Activated CD4-positive, alpha-beta T cell treated with anti-CD3 and anti-CD28 coated beads, Interleukin-2, amount 50 U/mL, for 24 hours (primary cell): ENCODE data around the gene IL22RA1.

Experiments
- DNase-seq, 2 donors: peaks; one replicate each; pipeline ENCODE4 v3.0.0-alpha.2; 2020; ENCODE audit warnings: low read depth in 1 of 2, low spot score in 1 of 2

Gene IL22RA1

DNA sequence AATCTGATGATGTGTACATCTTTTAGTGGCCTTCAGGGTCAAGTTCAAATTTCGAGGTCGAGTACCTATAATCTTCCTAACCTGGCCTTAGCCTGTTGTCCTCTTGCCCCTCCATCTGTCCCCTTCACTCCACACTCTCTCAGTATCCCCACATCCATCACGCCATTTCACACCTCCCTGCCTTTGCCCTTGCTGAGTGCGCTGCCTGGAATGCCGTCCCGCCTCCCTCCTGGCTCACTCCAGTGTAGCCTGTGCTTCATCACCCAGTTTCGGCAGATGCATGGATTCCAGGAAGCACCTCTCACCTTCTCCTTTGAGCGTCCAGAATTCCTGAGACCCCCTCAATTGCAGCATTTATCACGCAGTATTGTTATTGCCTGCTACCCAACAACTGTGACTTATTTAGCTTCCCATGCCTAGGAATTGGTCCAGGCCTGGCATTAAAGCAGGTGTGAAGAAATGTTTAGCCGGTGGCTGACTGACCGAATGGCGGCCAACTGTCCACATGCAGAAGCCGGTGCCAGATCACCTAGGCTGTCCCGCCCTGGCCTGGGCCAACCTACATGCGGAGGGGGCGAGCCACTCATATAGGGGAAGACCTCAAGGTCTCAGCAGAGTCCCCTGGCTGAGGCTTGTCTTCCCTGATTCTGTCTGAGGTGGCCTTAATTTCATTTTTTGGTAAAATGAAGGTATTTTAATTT lies 65.5 kb downstream of the IL22RA1 start:
- no peak for DNase-seq

DNA sequence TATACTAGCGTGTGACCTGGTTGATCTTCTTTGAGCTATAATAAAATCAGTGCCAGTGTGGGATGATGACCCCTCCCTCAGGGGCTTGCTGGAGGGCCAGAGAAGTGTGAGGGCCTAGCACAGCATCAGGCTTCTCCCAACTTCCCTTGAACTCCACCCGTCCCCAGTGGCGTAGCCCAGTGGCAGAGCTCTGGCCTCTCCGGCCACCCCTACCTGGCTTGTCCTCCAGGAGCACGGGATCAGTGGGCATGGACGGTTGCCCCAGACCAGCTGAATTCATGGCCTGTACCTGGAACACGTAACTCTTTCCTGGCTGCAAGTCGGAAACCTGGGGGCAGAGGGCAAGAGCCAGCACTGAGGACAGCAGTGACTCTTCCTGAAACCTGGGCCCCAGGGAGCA lies 67.0 kb downstream of the IL22RA1 start:
- DNase-seq = no peak

DNA sequence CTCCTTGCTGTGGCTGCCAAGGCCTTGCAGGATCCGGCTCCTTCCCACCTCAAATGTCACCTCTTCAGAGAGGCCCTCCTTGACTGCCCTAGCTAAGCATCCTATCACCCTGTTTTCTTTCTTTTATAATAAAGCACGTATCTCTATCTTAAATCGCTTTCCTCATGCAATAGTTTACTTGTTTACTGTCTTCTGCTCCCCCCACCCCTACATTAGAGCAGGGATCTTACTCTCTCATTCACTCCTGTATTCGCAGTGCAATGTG lies 67.4 kb downstream of the IL22RA1 start:
- no peak for DNase-seq

DNA sequence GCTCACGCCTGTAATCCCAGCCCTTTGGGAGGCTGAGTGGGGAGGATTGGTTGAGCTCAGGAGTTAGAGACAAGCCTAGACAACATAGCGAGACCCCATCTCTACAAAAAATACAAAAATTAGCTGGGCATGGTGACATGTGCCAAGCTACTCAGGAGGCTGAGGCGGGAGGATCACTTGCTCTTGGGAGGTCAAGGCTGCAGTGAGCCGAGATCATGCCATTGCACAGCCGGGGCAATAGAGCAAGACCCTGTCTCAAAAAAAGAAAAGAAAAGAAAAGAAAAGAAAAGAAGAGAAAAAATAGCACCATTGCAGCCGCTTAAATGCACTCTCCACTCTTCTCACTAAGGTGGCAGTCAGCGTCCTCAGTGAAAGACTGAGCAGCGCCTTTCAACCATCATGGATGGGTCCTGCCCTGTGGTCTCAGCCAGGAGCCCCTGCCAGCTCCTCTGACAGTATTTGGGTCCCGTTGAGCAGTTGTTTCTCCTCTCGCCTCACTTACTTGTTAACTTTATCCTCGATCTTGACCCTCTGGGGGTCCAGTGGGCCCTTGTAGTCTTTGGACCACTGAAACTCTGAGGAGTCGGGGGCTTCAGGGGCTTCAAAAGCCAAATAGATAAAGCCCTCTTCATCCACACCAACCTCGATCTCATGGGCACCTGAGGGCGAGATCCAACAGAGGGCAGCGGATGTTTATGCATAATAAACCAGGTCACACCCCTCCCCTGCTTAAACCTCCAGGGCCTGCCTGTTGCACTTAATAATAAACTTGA lies 67.9 kb downstream of the IL22RA1 start:
- no peak for DNase-seq

DNA sequence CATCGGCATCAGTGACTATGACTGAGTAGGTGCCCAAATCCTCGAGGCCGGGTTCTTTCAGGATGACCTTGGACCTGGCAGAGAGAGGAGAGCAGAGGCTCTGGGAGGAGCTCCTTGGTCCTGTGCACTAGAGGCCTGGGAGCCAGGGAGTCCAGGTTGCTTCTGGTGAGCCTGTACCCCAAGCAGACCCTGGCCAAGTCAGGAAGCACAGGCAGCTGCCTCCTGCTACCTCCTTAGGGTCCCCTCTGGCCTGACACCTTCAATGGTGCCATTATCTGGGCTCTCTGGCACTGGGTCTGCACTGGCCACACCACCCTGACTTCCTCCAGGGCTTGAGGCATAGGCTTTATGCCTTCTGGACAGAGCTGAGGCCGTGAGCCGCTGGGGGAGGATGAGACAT lies 68.7 kb downstream of the IL22RA1 start:
- DNase-seq = no peak

DNA sequence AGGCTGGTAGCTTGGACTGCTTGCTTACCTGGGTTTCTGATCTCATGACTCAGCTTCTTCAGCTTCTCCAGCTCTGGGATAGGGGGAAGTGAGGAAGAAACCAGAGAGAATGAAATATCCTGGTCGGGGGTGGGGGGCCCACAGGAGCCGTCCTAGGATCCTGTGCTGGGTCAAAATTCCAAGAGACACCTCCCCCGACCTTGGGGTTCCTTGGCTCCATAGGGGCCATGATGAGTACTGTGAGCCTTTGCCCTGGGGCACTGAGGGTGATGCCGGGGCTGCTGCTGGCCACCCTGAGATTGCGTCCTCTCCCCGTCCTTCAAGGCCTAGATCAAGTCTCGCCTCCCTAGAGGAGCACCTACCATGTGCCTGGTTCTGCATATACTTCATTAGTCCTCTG lies 71.0 kb downstream of the IL22RA1 start:
- DNase-seq = no peak

DNA sequence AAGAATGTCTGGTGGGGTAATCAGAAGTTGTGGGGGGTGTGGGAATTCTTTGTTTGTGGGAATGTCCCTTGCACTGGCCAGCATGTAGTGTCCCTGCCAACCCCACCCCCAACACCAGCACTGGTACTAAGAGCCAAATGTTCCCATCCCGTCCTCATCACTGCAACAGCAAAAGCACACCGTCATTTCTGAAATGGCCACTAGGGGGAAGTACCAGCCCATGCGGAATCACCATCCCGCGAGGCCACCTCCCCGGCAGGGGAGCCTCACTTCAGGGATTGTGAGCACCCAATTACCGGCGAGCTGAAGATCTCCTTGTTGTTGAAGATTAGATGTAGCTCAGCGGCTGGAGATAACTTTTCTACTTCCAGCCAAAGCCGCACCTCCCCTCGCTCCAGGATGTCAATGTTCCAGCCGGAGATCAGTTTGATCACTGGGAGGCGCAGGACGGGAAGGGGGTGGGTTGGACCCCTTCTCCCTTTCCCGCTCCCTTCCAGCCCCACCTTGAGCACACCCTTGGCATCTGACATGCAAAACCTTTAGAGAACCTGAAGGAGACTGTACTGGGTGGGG lies 72.0 kb downstream of the IL22RA1 start:
- peak; percentile 52 to 77 for DNase-seq

DNA sequence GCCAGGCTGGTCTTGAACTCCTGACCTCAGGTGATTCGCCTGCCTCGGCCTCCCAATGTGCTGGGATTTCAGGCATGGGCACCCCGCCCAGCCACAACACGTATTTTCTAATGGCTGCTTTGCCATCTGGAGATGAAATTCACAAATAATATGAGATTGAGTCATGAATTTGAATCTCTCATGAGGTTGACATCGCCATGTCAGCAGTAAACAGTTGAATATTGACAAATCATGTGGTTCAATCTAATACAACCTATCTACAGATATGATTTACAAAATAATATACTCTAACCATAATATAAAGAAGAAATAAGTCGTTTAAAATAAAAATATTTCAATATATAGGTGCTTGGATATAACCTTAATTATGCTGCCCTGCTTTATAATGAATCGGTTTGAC lies 73.1 kb downstream of the IL22RA1 start:
- no peak for DNase-seq
